G401 (cell line): ENCODE measurements around the gene CACNA1H. TPM values are rescaled to one million over a fixed set of nuclear protein-coding genes. Genes with fewer than 3 reads are reported as not detected.

ENCODE experiments used
- DNase-seq: peaks from one replicate; pipeline ENCODE4 v3.0.0-alpha.2; 2015; ENCODE audit warnings: low spot score
- in situ Hi-C: cut with HindIII; loops from 2 replicates; pipeline ENCODE4 v1.10.0; 2016; ENCODE audit warnings: low sequenced_read_pairs, mixed read lengths
- total RNA-seq: library from RNA; depleted of rRNA; stranded (reverse); fragments of >200 nt; shearing (Covaris generic); gene quantifications from 2 replicates; pipeline ENCODE4 v1.2.3, GENCODE V29; 2014

CACNA1H gene
- total RNA-seq, 1 experiment from 2014 or later: 14.8 TPM

DNA sequence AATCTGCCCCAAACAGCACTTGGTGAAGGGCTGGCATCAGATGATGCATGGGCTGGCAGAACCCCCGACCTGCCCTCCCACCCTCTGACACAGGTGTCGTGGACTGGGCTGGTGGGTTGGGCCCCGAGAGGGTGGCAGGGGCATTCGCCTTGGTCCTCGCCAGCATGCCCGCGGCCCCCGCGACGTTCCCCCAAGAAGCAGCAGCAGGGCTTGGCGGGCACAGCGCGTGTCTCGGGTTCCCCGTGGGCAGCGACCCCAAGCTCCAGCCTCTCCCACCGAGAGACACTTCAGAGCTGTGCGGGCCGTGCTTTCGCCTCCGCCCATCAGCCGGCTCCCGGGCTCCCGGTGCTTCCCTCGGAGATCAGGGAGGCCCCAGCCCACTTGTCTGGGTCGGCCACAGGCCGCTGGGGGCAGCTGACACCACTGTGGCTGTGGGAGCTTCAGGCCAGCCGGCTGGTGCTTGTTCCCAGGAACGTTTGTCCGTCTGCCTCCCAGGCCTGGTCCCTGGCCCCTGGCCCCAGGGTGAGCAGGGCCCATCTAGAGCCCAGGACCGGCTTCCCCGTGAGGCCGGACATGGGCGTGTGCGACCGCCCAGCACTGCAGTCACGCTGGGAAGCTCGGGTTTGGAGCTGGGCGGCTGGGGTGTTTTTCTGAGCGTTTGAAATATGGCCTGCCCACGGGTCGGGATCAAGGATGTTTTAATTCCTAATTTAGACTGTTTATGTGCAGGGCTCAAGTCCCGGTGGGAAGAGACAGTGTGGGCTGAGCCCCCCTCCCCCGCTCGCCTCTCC lies 16.6 kb downstream of the CACNA1H start:
- in situ Hi-C loops: no loop called here
- DNase-seq: no peak

DNA sequence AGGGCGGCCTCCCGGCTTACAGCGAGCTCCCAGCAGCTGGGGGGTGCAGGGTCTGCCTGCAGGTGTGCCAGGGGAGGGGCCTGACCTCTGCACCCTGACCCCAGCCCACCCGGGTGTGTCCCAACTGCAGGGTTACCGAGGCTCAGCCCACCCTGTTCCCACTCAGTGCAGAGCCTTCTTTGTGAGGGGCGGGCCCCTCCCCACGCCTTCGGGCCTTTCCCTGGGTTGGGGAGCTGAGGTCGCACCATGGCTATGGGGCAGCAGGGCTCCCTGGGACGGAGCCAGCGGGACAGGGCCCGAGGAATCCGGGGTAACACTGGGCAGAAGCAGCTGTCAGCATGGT lies 17.1 kb downstream of the CACNA1H start:
- no peak for DNase-seq
- in situ Hi-C loops: no loop called here

DNA sequence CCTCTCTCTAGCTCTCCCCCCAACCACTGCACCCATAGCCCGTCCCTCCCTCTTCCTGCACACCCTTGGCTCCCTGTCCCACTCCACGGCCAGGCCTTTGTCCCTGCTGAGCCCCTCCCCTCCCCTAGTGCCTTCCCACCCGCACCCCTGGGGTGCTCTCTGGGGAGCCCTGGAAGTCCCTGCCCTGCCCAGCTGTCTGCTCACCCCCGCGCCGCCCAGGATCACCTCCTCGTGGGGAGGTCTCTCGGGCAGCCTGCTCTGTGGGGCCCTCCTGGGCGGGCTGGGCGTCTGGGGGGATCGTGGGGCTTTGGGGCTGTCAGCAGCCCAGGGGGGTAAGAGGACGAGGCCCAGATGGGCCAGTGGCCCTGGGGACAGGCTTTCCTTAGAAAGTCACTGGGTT lies 18.1 kb downstream of the CACNA1H start:
- DNase-seq: no peak
- in situ Hi-C loops: no loop called here

DNA sequence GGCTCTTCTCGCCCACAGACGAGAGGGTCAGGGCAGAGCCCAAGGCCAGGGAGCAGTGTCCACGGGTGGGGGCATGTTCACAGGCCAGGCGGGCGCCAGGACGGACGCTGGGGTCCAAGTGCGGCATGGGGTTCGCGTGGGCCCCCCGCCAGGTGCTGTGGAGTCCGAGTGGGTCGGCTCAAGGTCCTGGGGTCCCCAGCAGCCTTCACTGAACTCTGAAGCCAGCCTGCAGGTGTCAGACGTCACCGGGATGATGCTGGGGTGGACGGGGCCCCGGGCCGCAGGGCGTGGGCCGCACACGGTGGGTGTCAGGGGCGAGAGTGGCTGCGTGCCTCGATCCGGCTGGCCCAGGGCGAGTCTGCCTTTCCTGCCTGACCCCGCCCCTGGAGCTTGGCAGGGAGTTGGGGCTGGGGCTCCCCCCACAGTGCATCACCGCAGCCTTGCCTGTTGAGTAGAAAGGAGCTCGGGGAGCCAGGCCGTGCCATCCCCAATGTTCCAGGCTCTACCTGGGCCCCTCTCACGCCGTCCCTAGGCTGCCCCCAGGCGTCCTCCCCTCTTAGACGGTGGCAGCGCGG lies 19.0 kb downstream of the CACNA1H start:
- DNase-seq: no peak
- in situ Hi-C loops: no loop called here

DNA sequence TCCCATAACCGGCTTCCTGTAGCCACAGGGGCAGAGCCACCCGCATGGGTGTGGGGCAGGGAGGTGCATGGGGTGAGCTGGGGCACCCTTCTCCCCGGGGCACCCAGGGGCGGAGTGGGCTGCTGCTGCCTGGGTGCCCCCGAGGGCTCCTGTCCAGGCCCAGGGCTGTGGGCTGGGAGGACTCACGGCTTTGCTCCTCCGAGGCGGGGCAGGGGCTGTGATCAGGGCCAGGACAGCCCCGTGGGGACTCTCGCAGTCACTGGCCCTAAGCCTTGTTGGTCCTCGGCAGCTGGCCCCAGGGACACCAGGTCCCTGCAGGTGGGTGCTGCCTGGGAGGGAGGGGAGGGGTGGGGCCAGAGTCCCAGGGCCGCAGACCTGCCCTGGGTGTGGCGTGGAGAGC lies 19.7 kb downstream of the CACNA1H start:
- no peak for DNase-seq
- in situ Hi-C loops: no loop called here

DNA sequence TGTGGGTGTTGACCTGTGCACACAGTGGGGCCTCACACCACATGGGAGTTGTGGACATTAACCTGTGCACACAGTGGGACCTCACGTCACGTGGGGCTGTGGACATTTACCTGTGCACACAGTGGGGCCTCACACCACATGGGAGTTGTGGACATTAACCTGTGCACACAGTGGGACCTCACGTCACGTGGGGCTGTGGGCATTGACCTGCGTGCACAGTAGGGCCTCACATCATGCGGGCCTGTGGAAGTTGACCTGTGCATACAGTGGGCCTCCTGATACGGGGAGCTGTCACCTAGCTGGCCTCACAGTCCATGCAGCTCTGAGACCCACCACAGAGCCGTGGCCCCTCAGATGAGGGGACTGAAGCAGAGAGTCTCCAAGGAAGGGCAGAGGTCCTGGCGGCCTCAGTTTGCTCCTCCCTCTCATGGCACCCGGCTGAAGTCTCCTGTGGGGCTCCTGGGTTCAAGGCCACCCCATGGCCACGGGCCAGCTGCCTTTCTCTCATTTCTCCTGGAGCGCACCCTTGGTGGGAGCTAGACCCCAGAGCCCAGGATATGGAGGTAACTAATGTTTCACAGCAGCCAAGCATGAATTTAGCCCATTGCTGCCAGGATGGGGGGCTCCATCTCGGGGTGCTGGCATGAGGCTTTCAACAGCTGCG lies 21.0 kb downstream of the CACNA1H start:
- no peak for DNase-seq
- in situ Hi-C loops: no loop called here

DNA sequence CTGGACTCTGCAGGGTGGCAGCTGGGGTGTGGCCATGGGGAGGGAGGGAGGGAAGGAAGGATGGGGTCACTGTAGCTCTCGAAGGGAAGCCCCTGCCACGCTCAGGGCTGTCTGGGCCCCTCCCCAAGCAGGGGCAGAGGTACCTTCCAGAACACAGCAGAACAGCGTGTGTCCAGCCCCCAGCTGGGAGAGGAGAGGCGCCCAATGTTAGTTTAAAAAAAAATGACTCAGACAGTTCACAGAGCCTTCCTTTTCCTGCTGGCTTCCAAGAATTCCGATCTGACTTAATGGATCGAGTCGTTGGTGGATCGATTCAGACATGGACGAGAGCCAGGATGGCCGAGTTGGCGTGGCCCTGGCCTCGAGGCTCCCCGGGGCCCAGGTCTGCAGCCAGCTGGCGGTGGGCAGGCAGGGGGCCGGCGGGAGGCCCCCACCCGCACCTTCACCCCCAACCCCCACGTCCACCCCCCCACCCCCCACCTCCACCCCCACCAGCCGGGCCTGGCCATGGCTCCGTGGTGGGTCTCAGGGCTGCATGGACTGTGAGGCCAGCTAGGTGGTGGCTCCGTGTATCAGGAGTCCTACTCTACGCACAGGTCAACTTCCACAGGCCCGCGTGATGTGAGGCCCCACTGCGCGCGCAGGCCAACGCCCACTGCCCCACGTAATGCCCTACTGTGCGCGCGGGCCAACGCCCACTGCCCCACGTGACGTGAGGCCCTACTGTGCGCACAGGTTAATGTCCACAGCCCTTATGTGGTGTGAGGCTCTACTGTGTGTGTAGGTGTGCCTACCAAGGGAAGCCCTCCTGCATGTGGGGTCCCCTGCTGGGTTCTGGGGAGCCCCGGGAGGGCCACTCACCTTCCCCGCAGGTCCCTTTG lies 21.8 kb downstream of the CACNA1H start:
- DNase-seq: no peak
- in situ Hi-C loops: no loop called here

DNA sequence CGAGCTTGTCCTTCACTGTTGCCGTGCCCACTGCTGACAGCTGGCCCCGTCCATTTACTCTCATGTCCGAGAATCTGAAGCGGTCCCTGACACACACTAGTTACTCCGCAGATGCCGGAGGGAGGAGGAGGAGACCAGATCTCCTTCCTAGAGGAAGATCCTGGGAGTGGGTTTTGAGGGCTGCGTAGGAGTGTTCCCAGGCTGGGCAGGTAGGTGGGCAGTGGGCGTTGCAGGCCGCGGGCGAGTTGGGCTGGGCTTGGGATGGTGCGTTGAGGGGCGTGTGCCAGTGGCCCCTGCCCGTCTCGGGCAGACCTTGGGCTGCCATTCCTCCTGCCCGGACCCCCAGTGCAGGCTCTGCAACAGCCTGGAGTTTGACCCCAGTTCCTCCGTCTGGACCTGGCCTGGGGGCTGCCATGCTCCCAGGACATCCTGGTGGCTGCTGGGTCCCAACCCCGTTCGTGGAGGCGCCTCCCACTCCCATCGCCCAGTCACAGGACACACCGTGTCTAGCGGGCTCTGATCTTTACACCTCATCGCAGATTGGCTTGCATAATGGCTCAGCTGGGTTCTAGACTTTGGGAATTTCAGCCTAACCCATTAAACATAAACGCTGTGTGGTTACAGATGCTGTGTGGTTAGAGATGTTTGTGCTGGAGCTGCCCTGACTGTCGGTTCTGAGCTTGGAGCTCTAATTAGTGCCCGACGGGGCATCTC lies 22.8 kb downstream of the CACNA1H start:
- in situ Hi-C loops: no loop called here

DNA sequence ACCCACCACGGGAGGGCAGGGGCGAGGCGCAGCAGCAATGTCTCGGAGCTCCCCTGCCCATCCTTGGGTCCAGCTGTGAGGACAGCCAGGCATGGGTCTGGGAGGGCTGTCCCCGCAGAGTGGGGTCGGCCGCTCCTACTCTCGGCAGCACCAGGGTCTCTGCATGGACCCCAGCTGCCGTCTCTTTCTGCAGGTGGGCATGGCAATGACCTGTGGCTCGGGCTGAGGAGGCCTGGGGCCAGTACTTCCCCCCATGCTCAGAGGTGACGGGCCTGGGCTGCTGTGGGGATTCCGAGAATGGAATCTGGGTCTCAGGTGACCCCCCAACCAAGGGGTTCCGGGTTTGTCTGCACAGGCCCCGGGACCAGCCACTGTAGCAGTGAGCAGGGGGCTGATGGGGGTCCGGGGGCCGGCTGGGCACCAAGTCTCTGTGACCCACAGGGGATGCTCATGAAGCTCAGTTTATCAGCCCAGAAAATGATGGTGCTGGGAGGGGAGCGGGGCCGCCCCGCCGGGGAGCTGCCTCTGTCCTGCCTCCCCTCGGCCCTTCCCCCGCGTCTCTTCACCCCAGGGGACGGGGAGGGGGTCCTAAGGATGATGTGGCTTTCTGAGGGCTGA lies 23.5 kb downstream of the CACNA1H start:
- no peak for DNase-seq

More for the DNA sequence above, 22.8 kb downstream of the CACNA1H start:
- DNase-seq: no peak

DNA sequence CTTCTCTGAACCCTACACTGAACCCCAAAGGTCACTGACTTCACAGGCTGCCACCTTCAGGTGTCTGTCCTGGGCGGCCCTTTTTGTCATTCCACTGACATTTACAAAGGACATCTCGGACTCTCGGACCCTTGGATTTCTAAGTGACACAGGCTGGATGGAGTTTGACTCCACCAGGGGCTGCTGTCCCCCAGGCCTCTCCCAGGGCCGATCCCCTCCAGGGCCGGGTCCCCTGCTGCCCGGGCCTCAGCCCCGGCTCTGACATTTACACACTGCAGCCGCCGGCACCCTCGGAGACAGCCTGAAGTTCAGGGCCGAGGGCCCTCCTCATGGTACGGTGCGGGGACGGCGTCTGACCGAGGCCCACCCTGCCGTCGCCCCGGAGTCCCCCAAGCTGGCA lies 24.1 kb downstream of the CACNA1H start:
- no peak for DNase-seq
- in situ Hi-C loops: no loop called here

More for the DNA sequence above, 23.5 kb downstream of the CACNA1H start:
- in situ Hi-C loops: no loop called here

DNA sequence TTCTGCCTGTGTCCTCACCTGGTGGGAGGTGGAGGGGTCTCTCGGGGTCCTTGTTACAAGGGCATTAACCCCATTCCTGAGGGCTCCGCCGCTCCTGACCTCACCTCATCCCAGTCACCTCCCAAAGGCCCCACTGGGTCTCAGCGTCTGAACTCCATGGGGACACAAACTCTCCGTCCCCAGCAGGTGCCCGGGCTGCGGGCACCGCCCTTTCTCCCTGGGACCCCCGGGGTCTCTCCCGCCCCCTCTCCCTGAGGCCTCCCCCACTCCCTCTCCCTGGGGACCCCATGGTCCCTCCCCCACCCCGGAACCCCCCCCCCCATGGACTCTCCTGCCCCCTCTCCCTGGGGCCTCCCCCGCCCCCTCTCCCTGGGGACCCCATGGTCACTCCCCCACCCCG lies 24.8 kb downstream of the CACNA1H start:
- in situ Hi-C loops: no loop called here
- DNase-seq: no peak

DNA sequence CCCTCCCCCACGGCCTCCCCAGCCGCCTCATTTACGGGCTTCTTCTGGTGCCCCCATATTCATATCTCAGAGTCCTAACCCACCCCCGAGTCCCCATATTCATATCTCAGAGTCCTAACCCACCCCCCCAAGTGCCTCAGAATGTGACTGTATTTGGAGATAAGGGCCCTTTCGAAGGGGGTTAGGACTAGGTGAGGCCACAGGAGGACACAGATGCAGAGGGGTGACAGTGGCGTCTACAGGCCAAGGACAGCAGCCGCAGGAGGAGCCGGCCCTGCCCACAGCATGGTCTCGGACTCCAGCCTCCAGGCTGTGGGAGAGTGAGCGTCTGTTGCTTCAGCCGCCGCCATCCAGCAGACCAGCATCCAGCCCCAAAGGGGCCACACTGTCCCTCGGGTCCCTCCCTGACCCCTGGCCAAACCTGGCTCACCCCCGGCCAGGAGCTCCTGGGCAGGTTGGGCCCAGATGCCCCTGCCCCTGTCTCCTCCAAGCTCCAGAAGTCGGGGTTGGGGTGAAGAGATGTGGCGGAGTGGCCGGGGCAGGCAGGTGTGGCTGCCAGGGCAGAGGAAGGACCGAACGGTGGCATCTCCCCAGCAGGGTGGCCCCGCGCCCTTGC lies 25.5 kb downstream of the CACNA1H start:
- in situ Hi-C loops: no loop called here
- no peak for DNase-seq

DNA sequence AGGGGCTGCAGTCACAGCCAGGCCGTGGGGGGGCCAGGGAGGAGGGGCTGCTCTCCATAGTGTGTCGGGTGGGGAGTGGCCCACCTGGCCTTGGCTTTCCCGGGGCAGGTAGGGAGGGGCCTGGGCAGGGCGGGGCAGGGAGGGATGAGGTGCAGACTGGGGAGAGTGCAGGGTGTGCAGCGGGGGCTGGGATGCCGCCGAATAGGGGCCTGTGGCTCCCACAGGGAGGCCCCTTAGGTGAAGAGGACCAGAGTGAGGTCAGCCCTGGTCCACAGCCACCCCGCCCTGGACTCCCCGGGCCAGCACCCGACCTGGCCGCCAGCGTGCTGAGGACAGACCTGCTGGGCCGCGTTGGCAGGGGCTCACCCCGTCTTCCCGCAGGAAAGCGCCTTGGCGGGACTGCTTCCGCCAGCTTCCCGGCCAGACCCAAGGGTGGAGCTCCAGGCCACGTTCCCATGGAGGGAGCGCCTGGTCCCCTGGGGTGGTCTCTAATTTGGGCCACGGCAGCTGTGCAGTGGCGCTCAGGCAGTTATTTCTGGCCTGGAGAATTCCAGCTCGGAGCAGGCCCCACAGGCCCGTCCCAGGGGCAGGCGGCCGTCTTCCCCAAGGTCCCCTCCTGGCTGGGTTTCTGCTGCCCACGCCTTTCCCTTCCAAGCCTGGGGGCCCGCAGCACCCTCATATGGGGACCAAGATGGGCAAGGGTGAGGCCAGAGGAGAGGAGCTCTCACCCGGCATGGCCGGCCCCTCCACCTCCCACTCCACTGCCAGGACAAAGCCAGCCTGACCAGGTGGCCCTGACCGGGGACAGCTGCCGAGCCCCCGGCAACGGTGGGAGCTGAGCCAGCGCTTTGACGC lies 27.9 kb downstream of the CACNA1H start:
- DNase-seq: no peak
- in situ Hi-C loops: loop anchor here (5.0 kb wide), 1 partner anchor 68 kb away; no protein-coding TSS in a partner anchor

DNA sequence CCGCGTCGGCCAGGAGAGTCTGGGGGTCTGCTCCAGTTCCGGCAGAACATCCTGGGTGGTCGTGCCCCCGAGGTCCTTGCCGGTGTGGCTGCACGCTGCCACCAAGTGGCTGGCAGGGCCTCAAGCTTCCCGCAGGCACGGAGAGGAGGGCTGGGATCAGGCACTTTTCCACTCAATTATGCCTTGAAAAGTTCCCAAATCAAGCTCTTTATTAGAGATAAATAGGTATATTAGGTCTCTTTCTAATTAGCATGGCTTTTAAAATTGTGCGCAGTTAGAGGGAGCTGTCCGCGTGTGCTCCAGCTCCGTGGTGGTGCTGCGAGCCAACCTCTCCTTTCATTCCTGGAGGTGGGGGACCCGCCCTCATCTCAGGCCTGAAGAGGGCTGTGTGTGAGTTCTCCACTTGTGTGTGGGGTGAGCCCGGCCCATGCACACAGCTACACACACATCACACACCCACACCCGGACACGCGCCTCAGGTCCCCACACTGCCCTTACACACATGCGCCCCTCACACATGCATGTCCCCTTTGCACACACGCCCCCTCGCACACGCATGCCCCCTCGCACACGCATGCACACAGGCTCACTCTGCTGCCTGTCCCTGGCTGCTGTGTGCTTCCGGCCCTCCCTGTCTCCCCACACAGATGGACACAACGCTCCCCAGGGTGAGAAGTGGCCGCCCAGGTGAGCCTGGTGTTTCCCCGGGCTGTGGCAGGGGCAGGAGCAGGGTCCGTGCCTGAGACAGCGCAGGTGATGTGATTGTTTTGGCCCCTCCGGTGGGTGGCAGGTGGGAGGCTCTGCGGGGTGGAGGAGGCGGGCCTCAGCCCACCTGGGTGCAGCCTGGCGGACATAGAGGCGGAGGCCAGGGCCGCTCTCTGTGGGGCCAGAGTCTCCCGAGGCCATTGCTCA lies 28.8 kb downstream of the CACNA1H start:
- in situ Hi-C loops: loop anchor here (5.0 kb wide), 1 partner anchor 69 kb away; no protein-coding TSS in a partner anchor

DNA sequence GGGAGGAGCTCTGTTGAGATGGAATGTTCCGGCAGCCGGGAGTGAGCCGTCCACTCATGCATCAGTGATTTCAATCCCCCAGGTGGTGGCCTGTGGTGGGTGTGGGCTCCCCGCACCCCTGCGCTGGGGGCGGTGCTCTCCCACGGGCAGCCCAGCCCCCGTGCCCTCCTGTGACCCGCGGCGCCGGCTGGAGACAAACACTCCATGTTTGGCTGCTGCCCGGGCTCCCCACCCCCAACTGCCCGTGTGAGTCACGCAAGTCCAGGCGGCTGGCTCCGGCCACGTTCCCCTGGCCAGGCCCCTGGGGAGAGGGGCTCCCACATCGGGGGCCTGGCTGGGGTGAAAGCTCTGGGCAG lies 29.4 kb downstream of the CACNA1H start:
- in situ Hi-C loops: loop anchor here (5.0 kb wide), 1 partner anchor 70 kb away; no protein-coding TSS in a partner anchor
- no peak for DNase-seq

More for the DNA sequence above, 28.8 kb downstream of the CACNA1H start:
- DNase-seq: no peak
